Rectal smooth muscle tissue (tissue), 1 donor: ENCODE measurements around the gene LYRM1.

Experiments
- H3K27ac ChIP-seq: one replicate; pipeline ENCODE4 v1.7.0; 2013; ENCODE audit warnings: low read depth, low read length, inconsistent platforms
- H3K27me3 ChIP-seq: one replicate; pipeline ENCODE4 v1.7.0; 2013; ENCODE audit warnings: low read length; ENCODE audit not compliant: control insufficient read depth, insufficient read depth
- H3K36me3 ChIP-seq: one replicate; pipeline ENCODE4 v1.7.0; 2013; ENCODE audit warnings: low read length; ENCODE audit not compliant: control insufficient read depth, insufficient read depth
- H3K4me1 ChIP-seq: one replicate; pipeline ENCODE4 v1.7.0; 2013; ENCODE audit warnings: low read length; ENCODE audit not compliant: control insufficient read depth, insufficient read depth
- H3K4me3 ChIP-seq: one replicate; pipeline ENCODE4 v1.7.0; 2013; ENCODE audit warnings: low read length
- H3K9ac ChIP-seq: one replicate; pipeline ENCODE4 v1.7.0; 2013; ENCODE audit warnings: low read length

Gene LYRM1

DNA sequence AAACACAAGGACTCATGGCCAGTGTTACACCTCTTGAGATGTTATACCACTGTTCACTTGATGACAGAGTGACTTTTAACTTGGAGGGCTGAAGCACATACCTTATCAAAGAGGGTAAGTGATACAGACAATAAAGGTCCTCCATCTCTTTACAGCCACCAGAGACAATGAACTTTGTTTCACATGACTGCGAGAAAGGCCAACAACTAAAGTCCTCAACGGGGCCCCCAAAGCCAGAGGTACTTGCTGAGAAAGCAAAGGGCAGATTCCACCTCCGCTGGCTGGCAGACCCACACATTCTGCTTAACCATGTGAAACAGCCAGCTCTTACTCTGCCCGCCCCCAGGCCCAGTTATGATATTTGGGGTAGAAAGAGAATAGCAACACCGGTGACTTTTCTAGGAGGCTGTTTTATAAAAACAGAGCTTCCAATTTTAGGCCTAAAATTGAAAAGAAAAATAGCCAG, 21.9 kb upstream of the LYRM1 start:
- H3K9ac ChIP-seq: no peak overlapping the region

DNA sequence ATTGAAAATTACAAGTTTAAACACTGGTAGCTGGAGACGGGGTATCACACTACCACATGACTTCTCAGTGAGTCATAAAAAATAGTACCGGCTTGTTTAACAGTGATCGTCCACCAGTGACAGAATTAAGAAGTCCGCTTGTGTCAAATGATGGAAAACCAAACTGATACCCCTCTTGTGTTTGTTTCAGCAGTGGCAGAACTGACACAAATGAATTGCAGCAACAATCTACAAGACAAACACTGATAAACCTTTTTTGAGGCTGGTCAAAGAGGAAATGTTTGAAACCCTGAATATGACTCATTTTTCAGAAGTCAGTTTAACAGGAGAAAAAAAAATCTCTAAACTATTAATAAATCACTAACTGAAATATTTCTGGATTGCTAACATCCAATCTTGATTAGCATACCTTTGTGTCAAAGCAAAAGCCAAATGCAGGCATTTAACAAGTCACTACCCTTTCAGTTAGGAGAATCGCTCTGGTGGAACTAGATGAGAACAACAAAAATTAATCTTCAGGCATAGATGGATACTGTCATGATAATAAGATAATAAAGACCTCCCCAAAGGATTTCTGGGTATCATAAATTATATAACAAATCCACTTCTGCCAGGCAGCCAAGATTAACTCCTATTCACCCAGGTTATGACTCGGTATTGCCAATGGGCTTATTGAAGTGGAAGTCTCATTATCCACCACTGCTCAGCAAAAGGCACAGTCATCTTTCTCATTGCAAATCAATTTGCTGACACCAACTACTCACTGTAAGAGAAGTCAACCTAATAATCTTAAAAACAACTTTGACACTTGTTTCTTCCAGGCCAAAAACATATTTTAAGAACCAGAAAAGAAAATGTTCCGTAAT, 21.2 kb upstream of the LYRM1 start:
- H3K4me3 ChIP-seq: peak overlapping the region; percentile 7
- H3K36me3 ChIP-seq: no peaks in the 10 kb centered on the region
- H3K9ac ChIP-seq: no peak overlapping the region
- peaks cover 21% of the 10 kb centered on the region for H3K4me1 ChIP-seq
- no peaks in the 10 kb centered on the region for H3K27me3 ChIP-seq
- H3K27ac ChIP-seq: no peak overlapping the region

More for the DNA sequence above, 21.9 kb upstream of the LYRM1 start:
- Histone ChIP-seq H3K27me3 (no peaks in the 10 kb centered on the region), H3K36me3 (no peaks in the 10 kb centered on the region), H3K27ac (no peak overlapping the region), H3K4me1 (peaks cover 21% of the 10 kb centered on the region), H3K4me3 (no peak overlapping the region)

GRCh38 chr16:20880867-20881502, 19.6 kb upstream of the LYRM1 start:
- Histone ChIP-seq H3K27me3 (no peaks in the 10 kb centered on the region), H3K4me3 (peak overlapping the region; percentile 3), H3K27ac (no peak overlapping the region), H3K4me1 (peaks cover 21% of the 10 kb centered on the region), H3K36me3 (no peaks in the 10 kb centered on the region), H3K9ac (no peak overlapping the region)

- Histone ChIP-seq H3K4me3 (peak overlapping the region; percentile 3), H3K4me1 (peaks cover 21% of the 10 kb centered on the region), H3K36me3 (no peaks in the 10 kb centered on the region), H3K27ac (no peak overlapping the region), H3K27me3 (no peaks in the 10 kb centered on the region), H3K9ac (no peak overlapping the region)
Measured at GRCh38 chr16:20881503-20881878, 19.1 kb upstream of the LYRM1 start.

- H3K4me1 ChIP-seq: peaks cover 24% of the 10 kb centered on the region
- no peak overlapping the region for H3K9ac ChIP-seq
- no peak overlapping the region for H3K27ac ChIP-seq
Measured at GRCh38 chr16:20883554-20884239, 16.9 kb upstream of the LYRM1 start.

GRCh38 chr16:20884240-20884556, 16.4 kb upstream of the LYRM1 start:
- no peak overlapping the region for H3K27ac ChIP-seq

More at GRCh38 chr16:20883554-20884239, 16.9 kb upstream of the LYRM1 start:
- Histone ChIP-seq H3K36me3 (no peaks in the 10 kb centered on the region), H3K27me3 (no peaks in the 10 kb centered on the region), H3K4me3 (no peak overlapping the region)

GRCh38 chr16:20886320-20886719, 14.3 kb upstream of the LYRM1 start:
- no peaks in the 10 kb centered on the region for H3K27me3 ChIP-seq
- no peak overlapping the region for H3K4me3 ChIP-seq
- no peaks in the 10 kb centered on the region for H3K36me3 ChIP-seq
- no peak overlapping the region for H3K9ac ChIP-seq
- no peak overlapping the region for H3K27ac ChIP-seq
- peaks cover 6% of the 10 kb centered on the region for H3K4me1 ChIP-seq

More at GRCh38 chr16:20884240-20884556, 16.4 kb upstream of the LYRM1 start:
- Histone ChIP-seq H3K4me3 (no peak overlapping the region), H3K36me3 (no peaks in the 10 kb centered on the region), H3K9ac (no peak overlapping the region), H3K27me3 (no peaks in the 10 kb centered on the region), H3K4me1 (peaks cover 23% of the 10 kb centered on the region)

DNA sequence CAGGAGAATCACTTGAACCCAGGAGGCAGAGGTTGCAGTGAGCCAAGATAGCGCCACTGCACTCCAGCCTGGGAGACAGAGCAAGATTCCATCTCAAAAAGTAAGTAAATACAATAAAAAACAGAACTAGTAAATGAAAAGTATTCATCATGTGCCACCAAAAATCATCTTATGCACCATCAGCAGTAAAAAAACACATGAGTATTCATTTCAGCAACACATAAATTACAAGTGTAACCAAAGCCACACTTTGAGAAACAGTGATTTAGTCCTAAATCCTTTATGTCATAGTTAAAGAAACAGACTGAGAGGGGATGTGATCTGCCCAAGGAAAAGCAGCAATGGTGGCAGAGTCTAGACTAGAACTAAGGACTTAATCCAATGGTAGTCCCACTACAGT, 13.4 kb upstream of the LYRM1 start:
- no peaks in the 10 kb centered on the region for H3K27me3 ChIP-seq
- no peak overlapping the region for H3K9ac ChIP-seq
- H3K4me1 ChIP-seq: peaks cover 5% of the 10 kb centered on the region
- no peak overlapping the region for H3K27ac ChIP-seq
- no peaks in the 10 kb centered on the region for H3K36me3 ChIP-seq
- H3K4me3 ChIP-seq: no peak overlapping the region

DNA sequence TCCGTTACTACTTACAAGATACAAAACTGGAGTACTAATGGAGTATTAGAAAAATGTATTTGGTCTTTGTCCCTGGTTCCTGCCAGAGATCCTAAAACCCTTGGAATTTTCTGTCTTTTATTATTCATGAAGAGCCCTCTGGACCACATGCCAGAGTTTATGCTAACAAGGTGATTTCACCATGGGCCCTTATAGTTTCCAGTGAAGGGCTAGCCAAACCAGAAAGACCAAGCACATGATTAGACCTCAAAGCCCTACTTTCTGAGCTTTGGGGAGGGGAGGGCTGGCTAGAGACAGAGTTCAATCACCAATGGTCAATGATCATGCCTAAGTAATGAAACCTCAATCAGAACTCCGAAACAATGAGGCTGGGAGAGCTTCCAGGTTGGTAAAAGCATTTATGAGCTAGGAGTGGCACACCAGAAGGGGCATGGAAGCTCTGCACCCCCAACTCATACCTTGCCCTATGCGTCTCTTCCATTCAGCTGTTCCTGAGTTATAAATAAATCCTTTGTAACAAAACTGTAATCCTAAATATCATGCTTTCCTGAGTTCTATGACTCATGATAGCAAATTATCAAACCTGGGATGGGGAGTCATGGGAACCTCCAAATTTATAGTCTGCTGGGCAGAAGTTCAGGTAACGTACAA, 10.8 kb upstream of the LYRM1 start:
- Histone ChIP-seq H3K36me3 (no peaks in the 10 kb centered on the region), H3K4me3 (no peak overlapping the region), H3K27me3 (no peaks in the 10 kb centered on the region), H3K9ac (no peak overlapping the region), H3K4me1 (peaks cover 3% of the 10 kb centered on the region), H3K27ac (no peak overlapping the region)

DNA sequence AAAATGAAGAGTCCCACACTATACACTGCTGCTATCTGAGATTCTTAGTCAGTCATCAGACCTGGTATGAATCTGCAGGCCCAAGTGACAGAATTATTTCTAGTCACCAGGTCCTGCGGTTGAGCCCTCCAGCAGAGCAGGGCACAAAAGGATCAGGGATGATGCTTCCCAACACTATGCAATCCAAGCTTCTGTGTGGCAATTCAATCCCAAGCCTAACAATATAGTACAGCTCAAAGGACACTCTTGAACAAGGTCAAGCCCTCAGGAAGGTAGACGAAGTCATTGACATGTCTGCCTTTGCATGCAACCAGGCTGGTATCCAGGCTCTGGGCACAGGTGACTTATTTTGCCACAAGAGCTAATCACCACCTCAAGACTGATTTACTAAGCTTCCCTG, 6.2 kb upstream of the LYRM1 start:
- peaks cover 8% of the 10 kb centered on the region for H3K4me1 ChIP-seq
- H3K27me3 ChIP-seq: no peaks in the 10 kb centered on the region
- no peak overlapping the region for H3K27ac ChIP-seq
- H3K9ac ChIP-seq: no peak overlapping the region
- no peak overlapping the region for H3K4me3 ChIP-seq
- H3K36me3 ChIP-seq: no peaks in the 10 kb centered on the region

- Histone ChIP-seq H3K27me3 (no peaks in the 10 kb centered on the region), H3K9ac (no peak overlapping the region), H3K4me3 (no peak overlapping the region), H3K27ac (no peak overlapping the region), H3K4me1 (peaks cover 14% of the 10 kb centered on the region), H3K36me3 (no peaks in the 10 kb centered on the region)
Measured at GRCh38 chr16:20897253-20897897, 3.2 kb upstream of the LYRM1 start.

DNA sequence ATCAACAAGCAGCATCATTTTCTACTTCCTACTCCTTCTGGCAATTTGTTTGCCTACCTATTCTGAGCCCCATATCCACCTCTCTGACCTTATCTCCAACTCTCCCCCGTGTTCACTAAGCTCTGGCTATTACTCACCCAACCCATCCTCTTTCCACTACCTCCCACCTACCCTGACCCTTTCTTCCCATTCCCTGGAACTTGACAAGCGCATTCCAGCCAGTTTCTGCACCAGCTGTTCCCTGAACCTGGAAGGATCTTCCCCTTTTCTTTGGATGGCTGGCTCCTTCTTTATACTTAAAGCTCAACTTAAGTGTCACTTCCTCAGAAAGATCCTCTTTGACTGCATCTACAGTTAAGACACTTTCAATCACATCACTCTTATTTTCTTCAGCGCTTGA, 2.6 kb upstream of the LYRM1 start:
- H3K4me3 ChIP-seq: no peak overlapping the region

More for the DNA sequence above, 2.6 kb upstream of the LYRM1 start:
- H3K27me3 ChIP-seq: no peaks in the 10 kb centered on the region
- H3K4me1 ChIP-seq: peaks cover 14% of the 10 kb centered on the region
- H3K27ac ChIP-seq: no peak overlapping the region
- H3K36me3 ChIP-seq: no peaks in the 10 kb centered on the region
- H3K9ac ChIP-seq: no peak overlapping the region
